Thoracic aorta (tissue), 2 donors: Measurements from ENCODE around the gene EAF2. TPM values are rescaled to one million over a fixed set of nuclear protein-coding genes. Genes with fewer than 3 reads are reported as not detected.

ENCODE experiments used
- ATAC-seq: fragments of 150-250 bp; one replicate; pipeline ENCODE4 v1.8.0; 2017; ENCODE audit warnings: low read depth; ENCODE audit not compliant: insufficient number of reproducible peaks, low FRiP score
- DNase-seq: peaks from one replicate; pipeline ENCODE4 v3.0.0-alpha.2; 2020; ENCODE audit warnings: low spot score
- H3K27ac ChIP-seq, 2 donors: fragments of 200-600 bp; sonication (generic); 1 replicate in 1 of 2; 2 replicates in 1 of 2; pipeline ENCODE4 v1.5.1; 2016; ENCODE audit warnings: mild to moderate bottlenecking in 2 of 2, moderate library complexity in 2 of 2
- H3K27me3 ChIP-seq: fragments of 200-600 bp; sonication (generic); replicated peaks from 2 replicates; pipeline ENCODE4 v1.6.0; 2016; ENCODE audit warnings: mild to moderate bottlenecking; ENCODE audit not compliant: insufficient read depth
- H3K36me3 ChIP-seq: fragments of 200-600 bp; sonication (generic); one replicate; pipeline ENCODE4 v1.5.1; 2016
- H3K4me1 ChIP-seq, 2 donors: fragments of 200-600 bp; sonication (generic); 1 replicate in 1 of 2; 2 replicates in 1 of 2; pipeline versions ENCODE4 v1.5.1 to v1.6.0; 2016; ENCODE audit warnings: low read depth in 2 of 2, mild to moderate bottlenecking in 1 of 2; ENCODE audit not compliant: control insufficient read depth in 1 of 2
- H3K4me3 ChIP-seq: fragments of 200-600 bp; sonication (generic); 2 replicates; pipeline ENCODE4 v1.5.1; 2016; ENCODE audit warnings: mild to moderate bottlenecking
- H3K9me3 ChIP-seq: fragments of 200-600 bp; sonication (generic); 2 replicates; pipeline ENCODE4 v1.5.1; 2016
- CTCF ChIP-seq: fragments of 200-600 bp; sonication (generic); IDR thresholded peaks from one replicate; pipeline ENCODE4 v1.5.1; 2019; ENCODE audit warnings: antibody characterized with exemption
- total RNA-seq, 2 donors: library from RNA; depleted of rRNA; stranded (reverse); fragments of >200 nt; gene quantifications; one replicate each; pipeline versions ENCODE4 v1.1.0 to v1.2.3, GENCODE V29; 2016

The EAF2 gene
- total RNA-seq, 2 donors from 2014 or later = 3.7 to 5.1 TPM

GRCh38 chr3:121800906-121801305 is 34.1 kb upstream of the EAF2 start:
- H3K4me3 ChIP-seq = no peak overlapping the region
- no peak for ATAC-seq
- H3K36me3 ChIP-seq = no peaks in the 10 kb centered on the region
- H3K9me3 ChIP-seq = no peaks in the 10 kb centered on the region
- H3K27ac ChIP-seq = no peak overlapping the region
- H3K4me1 ChIP-seq = no peaks in the 10 kb centered on the region
- no peak for TF ChIP-seq CTCF
- DNase-seq = no peak
- no peaks in the 10 kb centered on the region for H3K27me3 ChIP-seq

- Histone ChIP-seq H3K9me3 (no peaks in the 10 kb centered on the region), H3K27ac (no peak overlapping the region), H3K36me3 (peaks cover 3% of the 10 kb centered on the region), H3K4me3 (no peak overlapping the region), H3K27me3 (no peaks in the 10 kb centered on the region), H3K4me1 (no peaks in the 10 kb centered on the region)
- ATAC-seq (no peak), DNase-seq (no peak)
- TF ChIP-seq CTCF = no peak
Measured at GRCh38 chr3:121803771-121804320, 31.2 kb upstream of the EAF2 start.

GRCh38 chr3:121809249-121809648 is 25.8 kb upstream of the EAF2 start:
- Histone ChIP-seq H3K27me3 (no peaks in the 10 kb centered on the region), H3K27ac (no peak overlapping the region), H3K9me3 (no peaks in the 10 kb centered on the region), H3K36me3 (peaks cover 3% of the 10 kb centered on the region), H3K4me1 (no peaks in the 10 kb centered on the region), H3K4me3 (no peak overlapping the region)
- TF ChIP-seq CTCF = no peak
- DNase-seq (no peak), ATAC-seq (no peak)

- no peak overlapping the region for H3K27ac ChIP-seq
- ATAC-seq = no peak
Measured at GRCh38 chr3:121817753-121818152, 17.3 kb upstream of the EAF2 start.

DNA sequence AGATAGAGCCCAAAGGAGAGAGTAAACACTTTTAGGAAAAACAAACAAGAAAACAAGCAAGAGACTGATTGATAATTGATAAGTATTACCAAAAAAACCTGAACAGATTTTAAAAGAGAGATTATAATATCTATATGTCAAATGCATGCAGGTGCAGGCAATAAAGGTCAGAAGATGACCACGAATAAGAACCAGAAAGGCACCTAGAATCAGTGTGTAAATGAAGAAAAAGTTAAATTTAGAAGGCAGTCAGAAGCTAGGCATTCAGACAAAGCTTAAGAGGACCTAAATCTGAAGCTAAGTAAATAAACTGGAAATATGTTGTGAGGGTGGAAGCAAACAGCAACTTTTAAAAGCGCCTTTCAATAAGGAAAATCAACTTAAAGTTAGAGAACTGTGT is 16.4 kb upstream of the EAF2 start:
- Histone ChIP-seq H3K36me3 (peaks cover 4% of the 10 kb centered on the region), H3K9me3 (peaks cover 4% of the 10 kb centered on the region), H3K27ac (no peak overlapping the region), H3K27me3 (no peaks in the 10 kb centered on the region), H3K4me1 (peaks cover 5 to 17% of the 10 kb centered on the region in 2 donors), H3K4me3 (no peak overlapping the region)
- DNase-seq = no peak
- no peak for ATAC-seq
- no peak for TF ChIP-seq CTCF

More at GRCh38 chr3:121817753-121818152, 17.3 kb upstream of the EAF2 start:
- Histone ChIP-seq H3K36me3 (no peaks in the 10 kb centered on the region), H3K4me1 (peaks cover 5 to 17% of the 10 kb centered on the region in 2 donors), H3K9me3 (no peaks in the 10 kb centered on the region), H3K4me3 (no peak overlapping the region), H3K27me3 (no peaks in the 10 kb centered on the region)
- no peak for TF ChIP-seq CTCF
- no peak for DNase-seq
